GM13977 (cell line): ENCODE measurements around the gene SOX14.

ENCODE experiments used
- DNase-seq: peaks from one replicate; pipeline ENCODE4 v3.0.0; 2012; ENCODE audit warnings: low spot score
- CTCF ChIP-seq: IDR thresholded peaks from 2 replicates; pipeline ENCODE4 v1.5.1; 2012; ENCODE audit warnings: mild to moderate bottlenecking, control low read depth; ENCODE audit not compliant: insufficient read depth; ENCODE audit errors: extremely low read depth, missing control alignments
- in situ Hi-C: fragments of 300-500 bp; cut with MboI; formaldehyde crosslinking; loops from one replicate; pipeline ENCODE4 v1.12.0; 2022; ENCODE audit warnings: low sequenced_read_pairs, low pct_unique_long_range_greater_than_20kb, mixed read lengths, inconsistent platforms; ENCODE audit not compliant: unreplicated experiment

Gene SOX14

DNA sequence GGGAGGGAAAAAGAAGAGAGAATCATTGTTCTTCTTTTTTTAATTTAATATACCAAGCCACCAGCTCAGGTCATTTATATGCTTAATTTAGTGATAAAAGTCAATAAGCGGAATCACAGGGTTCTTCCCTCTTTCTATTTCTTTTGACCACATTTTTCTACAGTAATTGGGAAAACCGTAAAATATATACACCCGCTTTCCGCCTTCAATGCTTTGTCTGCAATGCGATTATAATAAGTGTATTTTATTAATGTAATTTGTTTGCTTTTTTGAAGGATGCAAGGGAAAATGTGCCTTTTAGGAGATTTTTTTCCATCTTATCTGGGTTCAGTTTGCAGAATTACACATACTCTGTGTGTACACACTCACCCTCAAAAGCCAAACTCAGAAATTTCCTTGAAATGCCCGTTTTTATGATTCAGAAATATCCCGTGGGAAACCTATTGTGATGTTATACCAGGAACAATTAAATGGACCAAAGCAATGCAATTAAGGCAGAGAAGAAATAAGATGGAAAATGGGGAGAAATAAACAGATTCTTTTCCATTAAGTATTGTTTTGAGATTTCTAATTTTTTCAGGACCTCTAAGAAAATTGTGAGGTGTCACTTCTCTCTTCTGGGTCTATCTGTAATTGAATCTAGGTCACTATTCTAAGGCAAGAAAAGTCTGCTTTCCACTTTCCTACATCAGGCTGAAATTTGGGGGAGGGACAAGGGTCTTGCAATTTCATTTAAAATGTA is 8.3 kb downstream of the SOX14 start:
- in situ Hi-C loops: no loop called here
- TF ChIP-seq CTCF: no peak
- DNase-seq: no peak

DNA sequence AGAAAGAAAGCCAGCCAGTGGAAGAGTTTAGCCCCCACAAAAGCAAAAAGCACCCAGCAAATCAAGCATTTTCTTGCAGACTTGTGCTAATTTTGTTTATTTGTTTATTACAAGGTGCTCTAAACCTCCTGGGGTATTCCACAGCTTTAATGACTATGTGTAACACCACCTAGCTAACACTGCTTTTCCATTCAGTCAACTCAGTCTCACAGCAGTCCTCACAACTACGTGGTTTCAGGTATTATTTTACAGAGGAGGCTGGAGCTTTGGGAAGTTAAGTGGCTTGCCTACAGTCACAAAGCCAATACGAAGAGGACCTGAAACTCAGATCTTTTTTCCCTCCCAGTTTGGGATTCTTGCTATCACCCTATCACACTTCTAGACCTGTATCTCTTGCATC is 14.8 kb downstream of the SOX14 start:
- DNase-seq: no peak
- TF ChIP-seq CTCF: no peak
- in situ Hi-C loops: no loop called here

DNA sequence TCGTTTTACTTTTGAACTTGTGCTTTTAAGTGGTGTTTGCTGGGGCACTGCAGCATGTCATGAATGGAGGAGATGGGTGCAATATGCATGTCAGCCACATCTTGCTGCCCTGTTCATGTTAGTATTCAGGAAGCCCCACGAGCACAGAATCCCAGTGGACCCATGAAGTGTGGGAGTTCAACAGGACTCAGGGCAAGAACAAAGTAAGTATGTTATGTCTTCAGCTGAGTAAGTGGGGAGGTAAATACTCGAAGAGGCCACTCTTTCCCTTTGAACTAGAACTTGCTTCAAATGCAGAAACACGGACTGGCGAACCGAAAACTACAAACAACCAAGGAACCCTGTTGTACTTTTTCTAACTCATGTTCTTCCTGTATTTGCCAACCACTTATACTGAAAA is 23.4 kb downstream of the SOX14 start:
- in situ Hi-C loops: no loop called here
- DNase-seq: no peak
- no peak for TF ChIP-seq CTCF

- DNase-seq: no peak
- in situ Hi-C loops: no loop called here
- no peak for TF ChIP-seq CTCF
Measured at GRCh38 chr3:137789236-137789635, 25.1 kb downstream of the SOX14 start.

- in situ Hi-C loops: no loop called here
- TF ChIP-seq CTCF: peak; percentile 63
- peak; percentile 15 for DNase-seq
Measured at GRCh38 chr3:137792626-137793271, 28.6 kb downstream of the SOX14 start.

GRCh38 chr3:137796993-137797392 is 32.9 kb downstream of the SOX14 start:
- TF ChIP-seq CTCF: no peak
- no peak for DNase-seq
- in situ Hi-C loops: no loop called here
